ENCODE measurements around the gene SHISAL2A. TPM values are rescaled to one million over a fixed set of nuclear protein-coding genes. Genes with fewer than 3 reads are reported as not detected.

Gene SHISAL2A
- total RNA-seq, 5 donors from 2014 or later (not counting 1 experiment from before 2014, with no cell fraction given): 38.4 to 80.7 (median 74.7) TPM

DNA sequence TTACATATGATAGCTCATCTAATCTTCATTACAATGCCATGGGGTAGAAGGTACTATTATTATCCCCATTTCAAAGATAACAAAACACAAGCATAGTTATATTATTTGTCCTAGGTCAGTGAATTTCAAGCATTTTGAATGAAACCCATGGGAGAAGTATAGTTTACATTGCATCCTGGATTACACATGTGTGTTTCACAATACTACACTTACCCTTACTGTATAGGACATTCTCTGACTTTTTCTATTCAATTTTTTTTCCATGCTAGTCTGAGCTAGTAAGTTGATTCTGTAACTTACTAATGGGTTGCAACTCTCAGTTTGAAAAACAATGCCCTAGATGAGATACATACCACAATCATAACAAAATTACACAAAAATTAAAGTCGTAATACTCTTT is 39.5 kb upstream of the SHISAL2A start:
- Histone ChIP-seq H3K9me3 (no peaks in the 10 kb centered on the region), H3K4me1 (ENCODE audit: control insufficient read depth in 1 of 2, extremely low read depth in 1 of 2, insufficient read depth in 2 of 2, low read length in 2 of 2) (no peaks in the 10 kb centered on the region), H3K27me3 (replicated peaks in 1 of 2; ENCODE audit: control insufficient read depth in 2 of 2, extremely low read depth in 1 of 2, insufficient read depth in 2 of 2, low read length in 1 of 2) (no peaks in the 10 kb centered on the region), H3K36me3 (ENCODE audit: control insufficient read depth in 2 of 2, extremely low read depth in 1 of 2, insufficient read depth in 1 of 2, low read length in 1 of 2) (no peaks in the 10 kb centered on the region), H3K4me3 (ENCODE audit: control insufficient read depth in 1 of 2, extremely low read depth in 1 of 2, low read length in 1 of 2) (no peak overlapping the region), H3K27ac (ENCODE audit: low read length) (no peak overlapping the region)
- Mint-ChIP-seq H3K27me3 (no peaks in the 10 kb centered on the region), H3K27ac (no peak overlapping the region), H3K4me1 (peaks cover 0 to 10% (median 0%) of the 10 kb centered on the region in 3 donors), H3K36me3 (no peaks in the 10 kb centered on the region), H3K4me3 (no peak overlapping the region), H3K9me3 (no peaks in the 10 kb centered on the region)
- ATAC-seq (replicated peaks in 1 of 4) (no peak), DNase-seq (no peak)
- ChIA-PET POLR2A (no interaction called here), CTCF (no interaction called here)
- 80% methylated on average over 1 of the region's 1 CpG for WGBS (ENCODE audit: insufficient coverage)

DNA sequence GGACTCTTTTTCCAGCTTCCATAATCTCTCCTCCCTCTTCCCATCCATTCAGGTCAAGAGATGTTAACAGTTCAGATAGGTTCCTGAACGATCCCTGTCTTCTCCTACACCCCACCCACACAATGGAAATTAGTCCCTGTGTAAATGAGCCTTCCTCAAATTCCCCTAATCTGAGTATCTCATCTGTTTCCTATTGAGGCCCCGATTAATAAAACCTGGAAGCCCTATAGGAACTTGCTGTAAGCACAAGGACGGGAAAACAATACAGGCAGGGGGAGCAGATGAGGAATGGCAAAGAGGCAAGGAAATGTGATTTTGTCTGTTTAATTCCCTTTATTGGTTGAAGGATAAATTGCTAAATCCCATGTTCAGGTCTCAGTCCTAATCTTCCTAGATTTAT is 37.9 kb upstream of the SHISAL2A start:
- Mint-ChIP-seq H3K4me3 (no peak overlapping the region), H3K27me3 (no peaks in the 10 kb centered on the region), H3K4me1 (peaks cover 0 to 10% (median 0%) of the 10 kb centered on the region in 3 donors), H3K36me3 (no peaks in the 10 kb centered on the region), H3K9me3 (no peaks in the 10 kb centered on the region), H3K27ac (no peak overlapping the region)
- ATAC-seq (replicated peaks in 1 of 4) (no peak), DNase-seq (no peak)
- POLR2A ChIA-PET: no interaction called here
- Histone ChIP-seq H3K4me3 (ENCODE audit: control insufficient read depth in 1 of 2, extremely low read depth in 1 of 2, low read length in 1 of 2) (no peak overlapping the region), H3K9me3 (no peaks in the 10 kb centered on the region), H3K4me1 (ENCODE audit: control insufficient read depth in 1 of 2, extremely low read depth in 1 of 2, insufficient read depth in 2 of 2, low read length in 2 of 2) (no peaks in the 10 kb centered on the region), H3K36me3 (ENCODE audit: control insufficient read depth in 2 of 2, extremely low read depth in 1 of 2, insufficient read depth in 1 of 2, low read length in 1 of 2) (no peaks in the 10 kb centered on the region), H3K27me3 (replicated peaks in 1 of 2; ENCODE audit: control insufficient read depth in 2 of 2, extremely low read depth in 1 of 2, insufficient read depth in 2 of 2, low read length in 1 of 2) (no peaks in the 10 kb centered on the region), H3K27ac (ENCODE audit: low read length) (no peak overlapping the region)
- CTCF ChIA-PET: no interaction called here
- no CpG with 5 or more reads among the region's 3 CpGs for WGBS (ENCODE audit: insufficient coverage)

- ATAC-seq (replicated peaks in 1 of 4) (no peak), DNase-seq (no peak)
- no peaks in the 10 kb centered on the region for H3K27me3 Mint-ChIP-seq
- POLR2A ChIA-PET: no interaction called here
- no peak overlapping the region for H3K4me3 ChIP-seq (ENCODE audit: control insufficient read depth in 1 of 2, extremely low read depth in 1 of 2, low read length in 1 of 2)
- no peaks in the 10 kb centered on the region for H3K36me3 Mint-ChIP-seq
- no peak overlapping the region for H3K27ac Mint-ChIP-seq
- no peak overlapping the region for H3K4me3 Mint-ChIP-seq
- H3K4me1 Mint-ChIP-seq: peaks cover 13 to 21% (median 17%) of the 10 kb centered on the region in 3 donors
- peaks cover 7 to 17% of the 10 kb centered on the region in 2 experiments for H3K4me1 ChIP-seq (ENCODE audit: control insufficient read depth in 1 of 2, extremely low read depth in 1 of 2, insufficient read depth in 2 of 2, low read length in 2 of 2)
- WGBS (ENCODE audit: insufficient coverage): 71% methylated on average over 2 of the region's 2 CpGs
- CTCF ChIA-PET: no interaction called here
- H3K9me3 ChIP-seq: no peaks in the 10 kb centered on the region
- H3K27ac ChIP-seq (ENCODE audit: low read length): no peak overlapping the region
- no peaks in the 10 kb centered on the region for H3K36me3 ChIP-seq (ENCODE audit: control insufficient read depth in 2 of 2, extremely low read depth in 1 of 2, insufficient read depth in 1 of 2, low read length in 1 of 2)
- H3K9me3 Mint-ChIP-seq: no peaks in the 10 kb centered on the region
- no peaks in the 10 kb centered on the region for H3K27me3 ChIP-seq (replicated peaks in 1 of 2; ENCODE audit: control insufficient read depth in 2 of 2, extremely low read depth in 1 of 2, insufficient read depth in 2 of 2, low read length in 1 of 2)
These were observed 35.1 kb upstream of the SHISAL2A start for GRCh38 chr1:52597912-52598311.

GRCh38 chr1:52598729-52599128 is 34.2 kb upstream of the SHISAL2A start:
- H3K4me1 ChIP-seq (ENCODE audit: control insufficient read depth in 1 of 2, extremely low read depth in 1 of 2, insufficient read depth in 2 of 2, low read length in 2 of 2): peaks cover 9 to 25% of the 10 kb centered on the region in 2 experiments
- H3K4me3 ChIP-seq (ENCODE audit: control insufficient read depth in 1 of 2, extremely low read depth in 1 of 2, low read length in 1 of 2): no peak overlapping the region
- no peak overlapping the region for H3K4me3 Mint-ChIP-seq
- H3K36me3 ChIP-seq (ENCODE audit: control insufficient read depth in 2 of 2, extremely low read depth in 1 of 2, insufficient read depth in 1 of 2, low read length in 1 of 2): no peaks in the 10 kb centered on the region
- peaks cover 21 to 28% (median 25%) of the 10 kb centered on the region in 3 donors for H3K4me1 Mint-ChIP-seq
- H3K9me3 Mint-ChIP-seq: no peaks in the 10 kb centered on the region
- H3K36me3 Mint-ChIP-seq: no peaks in the 10 kb centered on the region
- no peak for ATAC-seq (replicated peaks in 1 of 4)
- no peaks in the 10 kb centered on the region for H3K27me3 Mint-ChIP-seq
- ChIA-PET POLR2A (interaction anchor here (0.5 to 0.7 kb wide), 2 partner anchors 35 to 83 kb away, joined by 5 to 8 read pairs; no protein-coding TSS in a partner anchor), CTCF (interaction anchor here in 1 of 2 donors (0.7 kb wide), 1 partner anchor 88 kb away, joined by 3 read pairs; no protein-coding TSS in a partner anchor)
- DNase-seq: no peak
- no peak overlapping the region for H3K27ac Mint-ChIP-seq
- H3K27me3 ChIP-seq (replicated peaks in 1 of 2; ENCODE audit: control insufficient read depth in 2 of 2, extremely low read depth in 1 of 2, insufficient read depth in 2 of 2, low read length in 1 of 2): no peaks in the 10 kb centered on the region
- H3K27ac ChIP-seq (ENCODE audit: low read length): no peak overlapping the region
- H3K9me3 ChIP-seq: no peaks in the 10 kb centered on the region
- no CpG with 5 or more reads among the region's 7 CpGs for WGBS (ENCODE audit: insufficient coverage)

DNA sequence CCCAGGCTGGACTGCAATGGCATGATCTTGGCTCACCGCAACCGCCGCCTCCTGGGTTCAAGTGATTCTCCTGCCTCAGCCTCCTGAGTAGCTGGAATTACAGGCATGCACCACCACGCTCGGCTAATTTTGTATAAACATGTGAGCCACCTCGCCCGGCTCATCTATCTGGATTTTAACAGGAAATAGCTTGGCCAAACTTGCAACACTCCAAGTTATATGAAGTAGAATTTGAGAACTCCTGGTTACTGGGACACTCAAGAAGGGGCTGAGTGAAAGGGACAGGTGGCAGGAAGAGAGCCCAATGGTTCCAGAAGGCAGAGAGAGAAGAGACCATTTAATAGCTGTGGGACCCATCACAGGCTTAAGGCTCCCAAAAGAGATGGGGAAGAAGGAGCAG is 33.7 kb upstream of the SHISAL2A start:
- ChIA-PET CTCF (interaction anchor here (0.6 to 0.7 kb wide), 2 partner anchors 87 to 97 kb away, joined by 3 to 7 read pairs; no protein-coding TSS in a partner anchor), POLR2A (interaction anchor here in 1 of 2 donors (0.7 kb wide), 1 partner anchor 34 kb away, joined by 8 read pairs; no protein-coding TSS in a partner anchor)
- DNase-seq (no peak), ATAC-seq (replicated peaks in 1 of 4) (no peak)
- Mint-ChIP-seq H3K36me3 (no peaks in the 10 kb centered on the region), H3K27ac (no peak overlapping the region), H3K27me3 (no peaks in the 10 kb centered on the region), H3K4me1 (peaks cover 26 to 33% (median 30%) of the 10 kb centered on the region in 3 donors), H3K4me3 (no peak overlapping the region), H3K9me3 (no peaks in the 10 kb centered on the region)
- no peak overlapping the region for H3K27ac ChIP-seq (ENCODE audit: low read length)
- no peaks in the 10 kb centered on the region for H3K36me3 ChIP-seq (ENCODE audit: control insufficient read depth in 2 of 2, extremely low read depth in 1 of 2, insufficient read depth in 1 of 2, low read length in 1 of 2)
- no peak overlapping the region for H3K4me3 ChIP-seq (ENCODE audit: control insufficient read depth in 1 of 2, extremely low read depth in 1 of 2, low read length in 1 of 2)
- peaks cover 9 to 29% of the 10 kb centered on the region in 2 experiments for H3K4me1 ChIP-seq (ENCODE audit: control insufficient read depth in 1 of 2, extremely low read depth in 1 of 2, insufficient read depth in 2 of 2, low read length in 2 of 2)
- WGBS (ENCODE audit: insufficient coverage): no CpG with 5 or more reads among the region's 7 CpGs
- H3K9me3 ChIP-seq: no peaks in the 10 kb centered on the region
- H3K27me3 ChIP-seq (replicated peaks in 1 of 2; ENCODE audit: control insufficient read depth in 2 of 2, extremely low read depth in 1 of 2, insufficient read depth in 2 of 2, low read length in 1 of 2): no peaks in the 10 kb centered on the region

GRCh38 chr1:52600533-52601179 is 32.3 kb upstream of the SHISAL2A start:
- peak overlapping the region in 1 of 3 donors; percentile 86 for H3K4me3 Mint-ChIP-seq
- no peaks in the 10 kb centered on the region for H3K9me3 ChIP-seq
- no peaks in the 10 kb centered on the region for H3K36me3 ChIP-seq (ENCODE audit: control insufficient read depth in 2 of 2, extremely low read depth in 1 of 2, insufficient read depth in 1 of 2, low read length in 1 of 2)
- POLR2A ChIA-PET: interaction anchor here in 1 of 2 donors (0.6 kb wide), 1 partner anchor 196 kb away, joined by 3 read pairs; the partner anchor contains the start of genes ORC1 and PRPF38A
- H3K36me3 Mint-ChIP-seq: no peaks in the 10 kb centered on the region
- peaks cover 40 to 46% (median 43%) of the 10 kb centered on the region in 3 donors for H3K4me1 Mint-ChIP-seq
- DNase-seq (no peak), ATAC-seq (replicated peaks in 1 of 4) (no peak)
- H3K27me3 ChIP-seq (replicated peaks in 1 of 2; ENCODE audit: control insufficient read depth in 2 of 2, extremely low read depth in 1 of 2, insufficient read depth in 2 of 2, low read length in 1 of 2): no peaks in the 10 kb centered on the region
- H3K4me1 ChIP-seq (ENCODE audit: control insufficient read depth in 1 of 2, extremely low read depth in 1 of 2, insufficient read depth in 2 of 2, low read length in 2 of 2): peaks cover 9 to 40% of the 10 kb centered on the region in 2 experiments
- 100% methylated on average over 8 of the region's 8 CpGs for WGBS (ENCODE audit: insufficient coverage)
- peak overlapping the region; percentile 9 to 85 for H3K27ac Mint-ChIP-seq
- H3K27me3 Mint-ChIP-seq: no peaks in the 10 kb centered on the region
- H3K27ac ChIP-seq (ENCODE audit: low read length): no peak overlapping the region
- no peaks in the 10 kb centered on the region for H3K9me3 Mint-ChIP-seq
- CTCF ChIA-PET: interaction anchor here (1.0 kb wide), 2 partner anchors 33 kb away, joined by 3 read pairs; no protein-coding TSS in a partner anchor
- H3K4me3 ChIP-seq (ENCODE audit: control insufficient read depth in 1 of 2, extremely low read depth in 1 of 2, low read length in 1 of 2): no peak overlapping the region

All from T-cell (primary cell).